NOMO-1 (cell line): Measurements from ENCODE around the gene TGM1.

ENCODE experiments used
- DNase-seq, 2 experiments: peaks; one replicate each; lab custom pipeline; 2025; ENCODE audit not compliant: unreplicated experiment in 2 of 2; lab: John Stamatoyannopoulos, UW

TGM1 gene

DNA sequence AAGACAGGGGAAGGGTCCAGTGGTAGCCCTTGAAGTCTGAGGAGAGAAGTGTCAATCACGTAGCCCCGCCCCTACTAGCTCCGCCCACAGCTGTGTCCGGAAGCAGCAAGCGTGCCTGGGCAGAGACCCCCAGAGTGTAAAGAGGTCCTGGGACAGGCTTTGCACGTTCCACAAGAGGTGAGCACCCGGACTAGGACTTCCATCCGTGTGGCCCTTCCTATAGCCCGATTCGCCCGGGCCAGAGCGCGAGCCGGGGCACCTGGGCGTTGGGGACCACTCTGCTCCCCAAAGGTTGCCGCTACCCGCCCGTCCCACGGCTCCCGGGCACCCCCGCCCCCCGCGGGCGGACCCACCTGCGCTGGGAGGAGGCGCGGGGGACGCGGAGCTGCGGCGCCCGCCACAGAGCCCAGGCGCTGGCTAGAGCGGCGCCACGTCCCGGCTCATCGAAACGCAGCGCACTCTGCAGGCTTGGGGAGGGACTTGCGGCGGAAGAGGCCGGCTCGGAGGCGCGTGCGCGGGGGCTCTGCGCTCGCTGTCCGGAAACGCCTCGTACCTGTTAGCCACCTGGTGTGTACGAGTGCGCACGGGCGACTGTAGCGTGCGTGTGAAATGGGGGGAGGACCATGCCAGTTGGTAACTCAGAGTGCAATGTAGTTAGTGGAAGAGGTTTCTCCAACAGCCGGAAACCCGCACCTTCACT lies 8.3 kb upstream of the TGM1 start, which contains the start of gene RABGGTA:
Gene RABGGTA (minus strand): TSS at position 464 of the 700 bp plus-strand sequence. CDS start 482 bp downstream, outside the sequence.
- peak; percentile 78 to 91 for DNase-seq

- no peak for DNase-seq
Measured at GRCh38 chr14:24270537-24271133, 7.7 kb upstream of the TGM1 start.

DNA sequence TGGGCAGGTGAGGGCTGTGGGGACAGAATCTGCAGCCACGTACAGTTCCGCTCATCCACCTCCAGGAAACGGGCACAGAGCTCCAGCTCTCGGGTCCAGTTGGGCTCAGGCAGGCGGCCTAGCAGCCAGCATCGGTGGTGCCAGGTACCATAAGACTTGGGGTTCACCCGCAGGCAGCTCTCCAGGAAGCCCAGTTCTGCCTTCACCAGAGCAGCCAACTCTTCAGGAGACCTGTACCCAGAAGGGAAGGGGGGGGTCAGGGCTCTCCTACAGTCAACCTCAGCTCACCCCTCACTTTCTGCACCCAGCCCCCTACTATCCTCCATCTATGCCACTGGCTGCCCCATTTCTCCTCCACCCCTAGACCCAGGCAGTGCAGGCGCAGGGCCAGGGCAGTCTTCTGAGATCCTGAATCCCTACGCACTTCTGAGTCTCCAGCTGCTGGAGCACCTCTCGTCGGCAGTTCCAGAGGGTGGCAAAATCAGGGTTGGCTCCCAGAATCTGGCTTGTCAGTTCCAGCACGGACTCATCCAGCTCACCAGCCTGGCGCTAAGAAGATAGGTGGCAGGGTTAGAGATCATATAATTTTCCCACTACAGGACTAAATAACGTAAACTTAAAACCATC lies 7.0 kb upstream of the TGM1 start:
- DNase-seq, result no peak

- no peak for DNase-seq
Measured at GRCh38 chr14:24269368-24269767, 6.4 kb upstream of the TGM1 start.

DNA sequence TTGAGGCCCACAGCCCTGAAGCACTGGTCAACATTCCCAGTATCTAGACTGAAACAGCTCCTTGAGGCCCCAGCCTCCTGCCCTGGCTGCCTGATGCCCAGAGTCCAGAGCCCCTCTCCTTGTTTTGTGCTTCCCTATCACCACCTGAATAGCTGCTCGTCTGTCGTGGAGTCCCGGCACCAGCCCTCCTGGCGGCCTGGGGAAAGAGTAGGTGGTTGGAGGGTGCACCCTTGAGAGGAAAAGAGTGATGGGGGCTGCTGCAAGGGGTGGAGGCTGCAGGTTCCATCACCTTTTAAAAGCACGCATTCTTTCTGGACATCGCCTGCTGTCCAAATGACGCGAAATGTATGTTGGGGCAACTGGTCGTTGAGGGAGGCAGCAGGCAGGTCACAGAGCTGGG lies 5.2 kb upstream of the TGM1 start:
- no peak for DNase-seq

GRCh38 chr14:24267516-24267915 lies 4.5 kb upstream of the TGM1 start:
- no peak for DNase-seq

DNA sequence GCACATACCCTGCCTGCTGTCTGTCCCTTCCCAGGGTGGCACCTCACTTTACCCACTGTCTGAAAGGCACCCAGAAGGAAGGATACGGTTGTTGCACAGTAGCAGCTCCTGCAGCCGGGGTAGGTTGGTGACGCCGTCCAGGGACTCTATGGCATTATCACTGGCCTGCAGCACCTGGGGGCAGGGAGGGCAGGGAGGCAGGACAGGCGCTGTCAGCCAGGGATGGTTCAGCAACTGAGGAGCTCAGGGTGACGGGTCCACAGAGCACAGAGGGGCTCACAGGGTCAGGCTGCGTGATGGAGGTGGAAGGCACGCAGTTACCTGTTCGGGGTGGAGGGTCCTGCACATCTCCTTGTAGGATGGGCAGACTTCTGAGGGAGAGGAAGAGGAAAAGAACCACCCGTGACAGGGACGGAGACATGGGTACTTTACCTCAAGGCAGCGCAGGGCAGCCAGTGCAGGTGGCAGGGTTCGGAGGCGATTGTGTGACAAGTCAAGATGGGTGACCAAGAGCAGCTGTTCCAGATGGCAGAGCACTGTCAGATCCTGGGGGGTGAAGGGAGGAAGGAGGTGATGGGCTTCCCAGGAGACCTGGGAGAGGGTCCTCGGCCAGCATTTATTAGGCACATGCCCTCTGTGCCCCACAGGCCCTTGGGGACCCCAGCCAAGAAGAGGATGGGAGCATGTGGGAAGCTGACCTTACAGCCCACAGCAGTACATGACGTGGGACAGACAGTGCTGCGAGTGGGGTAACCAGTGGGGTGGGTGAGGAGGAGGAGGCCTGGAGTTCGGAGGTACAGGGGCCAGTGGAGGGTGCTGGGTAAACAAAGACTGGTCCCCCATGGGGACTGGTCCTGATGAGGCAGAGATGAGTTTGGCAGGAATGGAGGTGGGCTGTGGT lies 3.6 kb upstream of the TGM1 start:
- DNase-seq, result no peak

DNA sequence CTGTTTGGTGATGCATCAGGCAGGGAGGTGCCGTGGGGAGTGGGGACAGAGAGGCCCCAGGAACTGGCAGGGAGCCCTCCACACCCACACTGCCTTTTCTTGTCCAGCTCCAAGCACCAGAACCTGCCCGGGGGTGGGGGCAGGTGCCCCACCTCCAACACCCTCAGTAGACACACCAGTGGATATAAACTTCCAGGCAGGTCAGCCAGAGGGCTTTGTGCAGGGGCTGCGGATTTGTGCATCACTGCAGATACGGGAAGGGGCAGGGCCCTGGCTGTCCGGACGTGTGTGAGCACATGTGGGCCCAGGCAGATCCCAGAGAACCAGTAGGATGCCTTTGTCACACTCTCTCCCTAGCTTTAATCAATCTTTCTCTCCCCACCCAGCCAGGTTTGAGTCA lies 1.3 kb upstream of the TGM1 start:
- DNase-seq, result no peak

- no peak for DNase-seq
Measured at GRCh38 chr14:24263848-24264247, 871 bp upstream of the TGM1 start.

GRCh38 chr14:24261969-24262327 lies 1.0 kb downstream of the TGM1 start:
- no peak for DNase-seq

GRCh38 chr14:24261256-24261968 lies 1.6 kb downstream of the TGM1 start:
- no peak for DNase-seq

DNA sequence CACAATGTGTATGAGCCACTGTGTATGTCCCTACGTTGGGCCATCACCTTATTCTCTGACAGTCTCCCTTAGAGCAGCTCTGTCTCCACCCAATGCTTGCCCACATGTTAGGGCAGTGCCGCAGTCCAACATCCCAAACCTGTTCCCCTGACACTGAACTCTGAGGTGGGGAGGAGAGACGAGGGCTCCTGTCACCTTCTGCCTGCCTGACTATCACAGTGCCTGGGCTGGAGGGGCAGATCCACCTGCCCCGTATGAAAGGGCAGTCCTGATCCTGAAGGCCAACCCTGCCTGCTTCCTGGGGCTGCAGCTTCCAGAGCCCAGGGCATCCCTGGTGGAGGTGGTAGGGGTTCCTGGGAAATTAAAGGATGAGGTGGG lies 2.2 kb downstream of the TGM1 start:
- DNase-seq, result no peak

DNA sequence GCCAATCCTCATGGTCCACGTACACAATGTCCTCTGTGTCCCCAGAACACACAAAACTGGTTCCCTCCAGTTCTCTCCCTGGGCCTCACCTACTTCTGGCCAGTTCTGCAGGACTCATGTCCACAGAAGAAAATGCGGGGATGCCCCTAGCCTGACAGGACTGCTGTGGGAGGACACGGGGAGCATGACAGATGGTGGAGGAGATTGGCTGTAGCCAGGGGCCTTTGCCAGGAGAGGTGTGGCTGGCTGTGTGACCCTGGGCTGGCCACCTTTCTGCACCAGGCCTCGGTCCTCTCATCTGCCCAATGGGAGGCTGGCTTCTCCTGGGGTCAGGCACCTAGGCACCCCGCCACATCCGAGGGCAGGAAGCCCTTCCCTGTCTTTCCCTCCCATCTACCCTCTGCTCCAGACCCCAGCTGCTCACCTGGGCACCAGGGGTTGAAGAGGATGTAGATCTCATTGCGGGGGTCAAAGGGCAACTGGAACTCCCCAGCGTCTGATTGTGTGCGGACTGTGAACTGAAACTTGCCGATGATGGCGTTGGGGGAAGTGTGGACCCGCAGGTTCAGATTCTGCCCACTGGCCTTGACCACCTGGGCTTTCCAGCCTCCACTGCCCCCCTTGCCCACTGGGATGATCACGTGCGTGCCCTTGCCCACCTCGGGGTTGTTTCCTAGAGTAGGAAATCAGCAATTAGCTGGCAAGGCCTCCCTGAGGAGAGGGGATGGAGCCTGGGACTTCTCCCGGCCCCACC lies 2.8 kb downstream of the TGM1 start:
- DNase-seq, result no peak

GRCh38 chr14:24259282-24260025 lies 3.5 kb downstream of the TGM1 start:
- no peak for DNase-seq

- no peak for DNase-seq
Measured at GRCh38 chr14:24258548-24259265, 4.3 kb downstream of the TGM1 start.

- DNase-seq, result no peak
Measured at GRCh38 chr14:24258119-24258518, 4.9 kb downstream of the TGM1 start.

- DNase-seq, result no peak
Measured at GRCh38 chr14:24256960-24257359, 6.0 kb downstream of the TGM1 start.

DNA sequence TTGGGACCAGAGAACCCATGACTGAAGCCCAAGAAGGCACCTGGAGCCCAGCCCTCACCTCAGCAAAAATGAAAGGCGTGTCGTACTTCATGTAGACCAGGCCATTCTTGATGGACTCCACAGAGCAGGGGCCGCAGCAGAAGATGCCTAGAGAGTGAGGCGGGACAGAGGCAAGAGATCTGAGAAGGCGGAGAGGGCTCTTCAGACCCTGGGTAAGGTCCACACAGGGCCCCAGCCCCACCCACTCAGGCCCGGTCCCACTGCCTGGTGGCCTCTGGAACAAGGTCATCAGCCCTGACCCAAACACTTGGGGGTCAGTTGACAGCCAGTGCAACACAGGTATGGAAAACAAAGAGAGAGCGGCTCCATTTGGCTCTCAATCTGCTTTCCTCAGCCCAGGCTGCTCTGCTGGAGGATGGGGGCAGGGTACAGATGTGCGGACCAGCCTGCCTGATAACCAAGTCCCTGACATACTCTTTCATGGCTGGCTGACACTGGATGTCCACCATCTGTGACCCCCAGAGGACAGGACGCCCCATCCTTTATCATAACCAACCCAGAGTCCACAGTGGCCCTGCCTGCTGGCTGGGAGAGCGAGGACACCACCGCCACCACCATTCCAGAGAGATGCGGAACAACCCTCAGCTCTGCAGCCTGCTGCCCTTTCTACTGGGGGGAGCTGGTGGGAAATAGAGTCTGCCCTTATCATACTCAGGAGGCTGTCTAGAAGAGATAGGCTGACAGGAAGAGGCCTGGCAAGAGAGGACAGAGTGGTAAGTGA lies 6.9 kb downstream of the TGM1 start:
- no peak for DNase-seq
